Retinal pigment epithelial cell (primary cell): Measurements from ENCODE around the gene CLCA1.

ENCODE experiments used
- DNase-seq: peaks from one replicate; pipeline ENCODE4 v3.0.0-alpha.2; 2010; ENCODE audit warnings: low read depth
- H3K4me3 ChIP-seq: 2 replicates; pipeline ENCODE4 v1.5.1; 2011; ENCODE audit warnings: mild to moderate bottlenecking, low read length, control low read depth, moderate library complexity
- TF ChIP-seq, protein P1 (sequence below): conservative IDR thresholded peaks from 2 replicates; pipeline ENCODE4 v1.5.1; 2011; ENCODE audit warnings: low read depth, low read length, control low read depth, inconsistent platforms

CLCA1 gene

DNA sequence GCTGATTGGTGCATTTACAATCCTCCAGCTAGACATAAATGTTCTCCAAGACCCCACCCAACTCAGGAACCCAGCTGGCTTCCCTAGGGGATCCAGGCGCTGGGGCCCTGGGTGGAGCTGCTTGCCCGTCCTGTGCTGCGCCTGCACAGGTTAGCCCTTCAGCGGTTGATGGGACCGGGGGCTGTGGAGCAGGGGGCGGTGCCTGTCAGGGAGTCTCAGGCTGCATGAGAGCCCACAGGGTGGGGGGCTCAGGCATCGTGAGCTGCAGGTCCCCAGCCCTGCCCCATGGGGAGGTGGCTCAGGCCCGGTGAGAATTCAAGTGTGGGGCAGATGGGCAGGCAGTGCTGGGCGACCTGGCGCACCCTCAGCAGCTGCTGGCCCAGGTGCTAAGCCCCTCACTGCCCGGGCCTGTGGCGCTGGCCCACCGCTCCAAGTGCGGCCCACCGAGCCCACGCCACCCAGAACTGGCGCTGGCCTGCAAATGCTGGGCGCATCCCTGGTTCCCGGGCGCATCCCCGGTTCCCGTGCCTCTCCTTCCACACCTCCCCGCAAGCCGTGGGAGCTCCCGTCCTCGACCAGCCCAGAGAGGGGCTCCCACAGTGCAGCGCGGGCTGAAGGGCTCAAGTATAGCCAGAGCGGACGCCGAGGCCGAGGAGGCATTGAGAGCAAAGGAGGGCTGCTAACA, 55.1 kb downstream of the CLCA1 start:
- TF ChIP-seq, protein P1, sequence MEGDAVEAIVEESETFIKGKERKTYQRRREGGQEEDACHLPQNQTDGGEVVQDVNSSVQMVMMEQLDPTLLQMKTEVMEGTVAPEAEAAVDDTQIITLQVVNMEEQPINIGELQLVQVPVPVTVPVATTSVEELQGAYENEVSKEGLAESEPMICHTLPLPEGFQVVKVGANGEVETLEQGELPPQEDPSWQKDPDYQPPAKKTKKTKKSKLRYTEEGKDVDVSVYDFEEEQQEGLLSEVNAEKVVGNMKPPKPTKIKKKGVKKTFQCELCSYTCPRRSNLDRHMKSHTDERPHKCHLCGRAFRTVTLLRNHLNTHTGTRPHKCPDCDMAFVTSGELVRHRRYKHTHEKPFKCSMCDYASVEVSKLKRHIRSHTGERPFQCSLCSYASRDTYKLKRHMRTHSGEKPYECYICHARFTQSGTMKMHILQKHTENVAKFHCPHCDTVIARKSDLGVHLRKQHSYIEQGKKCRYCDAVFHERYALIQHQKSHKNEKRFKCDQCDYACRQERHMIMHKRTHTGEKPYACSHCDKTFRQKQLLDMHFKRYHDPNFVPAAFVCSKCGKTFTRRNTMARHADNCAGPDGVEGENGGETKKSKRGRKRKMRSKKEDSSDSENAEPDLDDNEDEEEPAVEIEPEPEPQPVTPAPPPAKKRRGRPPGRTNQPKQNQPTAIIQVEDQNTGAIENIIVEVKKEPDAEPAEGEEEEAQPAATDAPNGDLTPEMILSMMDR = no peak
- DNase-seq = no peak
- no peak overlapping the region for H3K4me3 ChIP-seq

DNA sequence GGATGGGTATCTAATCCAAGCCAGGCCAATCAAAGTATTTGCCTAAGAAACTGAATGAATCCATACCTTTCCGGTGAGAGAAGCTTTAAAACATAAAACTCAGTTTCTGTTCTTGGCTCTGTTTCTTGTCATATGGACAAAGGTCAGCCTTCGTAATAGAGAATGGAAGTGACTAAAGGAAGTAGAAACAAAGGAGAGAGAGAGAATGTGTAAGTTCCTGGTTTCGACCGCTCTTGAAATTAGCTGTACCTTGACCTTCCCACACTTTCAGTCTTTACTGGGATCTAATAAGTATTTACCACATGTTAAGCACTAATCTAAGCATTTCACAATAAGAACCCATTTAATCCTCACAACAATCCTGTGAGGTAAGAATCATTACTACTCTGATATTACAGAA, 58.6 kb downstream of the CLCA1 start:
- TF ChIP-seq, protein P1 = no peak
- no peak overlapping the region for H3K4me3 ChIP-seq
- DNase-seq = peak; percentile 54

DNA sequence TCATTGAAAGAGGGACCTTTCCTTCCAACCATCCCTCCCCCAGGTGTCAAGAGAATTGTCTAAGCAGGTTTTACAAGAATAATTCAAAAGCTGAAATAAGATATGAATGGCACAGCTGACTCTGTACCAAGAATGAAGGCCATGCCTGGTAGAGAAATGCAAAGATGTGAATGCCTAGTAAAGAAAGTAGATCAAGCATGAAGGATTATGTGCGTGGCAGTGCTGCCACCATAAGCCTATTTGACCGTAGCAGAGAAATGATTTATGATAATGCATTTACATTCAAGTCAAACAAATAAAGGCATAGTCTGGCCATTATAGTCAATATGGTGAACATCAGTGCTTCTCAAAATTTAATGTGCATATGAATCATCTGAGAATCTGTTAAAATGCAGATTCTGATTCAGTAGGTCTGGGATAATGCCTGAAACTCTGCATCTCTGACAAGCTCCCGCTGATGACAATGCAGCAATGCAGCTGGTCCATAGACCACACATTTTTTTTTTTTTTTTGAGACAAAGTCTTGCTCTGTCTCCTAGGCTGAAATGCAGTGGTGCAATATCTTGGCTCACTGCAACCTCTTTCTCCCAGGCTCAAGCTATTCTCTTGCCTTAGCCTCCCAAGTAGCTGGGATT, 61.6 kb downstream of the CLCA1 start:
- H3K4me3 ChIP-seq = no peak overlapping the region
- TF ChIP-seq, protein P1 = no peak
- no peak for DNase-seq

DNA sequence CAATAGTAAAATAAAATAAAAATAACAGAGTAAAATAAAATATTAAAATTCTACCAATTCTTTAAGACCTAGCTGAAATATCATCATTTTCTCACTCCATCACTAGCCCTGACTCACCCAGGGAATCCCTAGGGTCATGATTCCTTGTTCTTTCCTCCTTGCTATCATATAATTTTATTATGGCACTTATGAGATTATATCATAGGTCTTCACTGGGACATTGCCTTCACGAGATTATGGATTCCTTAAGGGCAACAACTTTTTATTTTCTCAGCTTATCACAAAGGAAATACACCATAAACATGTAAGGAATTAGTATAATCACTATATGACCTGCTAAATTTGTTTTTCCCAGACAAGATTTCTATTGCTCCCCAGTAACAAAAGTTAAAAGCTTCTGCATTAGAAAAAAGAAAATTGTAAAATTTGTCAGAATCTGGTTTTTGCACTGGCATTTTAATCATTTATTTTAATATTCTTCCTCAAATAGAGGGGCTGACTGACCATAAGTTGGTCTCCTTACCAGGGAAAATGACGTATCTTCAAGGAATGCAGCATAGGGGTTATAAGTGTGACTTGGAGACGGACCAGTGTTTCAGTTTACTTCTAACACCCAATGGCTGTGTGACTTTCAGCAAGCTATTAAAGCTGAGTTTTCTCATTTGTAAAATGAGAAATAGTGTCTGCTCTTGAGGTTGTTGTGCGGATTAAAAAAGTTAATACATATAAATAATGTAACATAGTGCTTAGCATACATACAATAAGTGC, 69.4 kb downstream of the CLCA1 start:
- no peak overlapping the region for H3K4me3 ChIP-seq
- TF ChIP-seq, protein P1 = no peak
- no peak for DNase-seq

DNA sequence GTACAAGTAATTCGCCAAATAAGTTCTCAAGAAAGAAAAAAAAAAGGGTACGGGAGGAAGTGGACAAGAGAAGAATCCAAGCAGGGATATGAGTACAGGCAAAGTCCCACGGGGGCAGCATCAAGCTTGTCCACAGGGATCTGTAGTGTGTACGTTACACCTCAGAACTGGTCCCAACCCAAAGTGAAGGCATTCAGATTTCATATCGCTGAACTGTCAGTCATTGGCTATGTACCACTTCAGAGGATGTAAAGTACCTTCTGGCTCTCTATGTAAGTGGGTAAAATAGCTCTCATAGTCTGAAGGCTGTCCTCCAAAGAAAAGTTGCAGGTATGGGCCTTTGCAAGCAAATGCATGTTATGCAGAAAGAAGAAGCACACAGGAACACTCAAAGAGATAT, 70.0 kb downstream of the CLCA1 start:
- no peak overlapping the region for H3K4me3 ChIP-seq
- TF ChIP-seq, protein P1 = no peak
- DNase-seq = no peak

DNA sequence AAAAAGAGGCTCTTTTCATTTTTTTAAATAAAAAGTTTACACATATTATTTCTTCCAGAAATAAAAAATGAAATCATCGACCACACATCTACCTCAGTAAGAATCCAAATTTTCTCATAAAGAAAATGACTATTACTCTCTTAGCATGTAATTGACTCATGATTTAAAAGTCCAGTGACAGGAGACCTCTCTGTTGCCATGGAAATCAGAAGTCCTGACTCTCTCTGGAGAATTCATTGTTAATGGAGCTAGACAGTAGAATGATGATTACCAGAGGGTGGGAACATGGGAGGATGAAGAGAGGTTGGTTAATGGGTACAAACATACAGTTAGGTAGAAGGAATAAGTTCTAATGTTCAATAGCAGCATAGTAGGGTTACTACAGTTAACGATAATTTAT, 73.1 kb downstream of the CLCA1 start:
- DNase-seq = no peak
- TF ChIP-seq, protein P1 = no peak
- H3K4me3 ChIP-seq = no peak overlapping the region
